Activated CD8-positive, alpha-beta T cell treated with anti-CD3 and anti-CD28 coated beads for 36 hours (primary cell): ENCODE results near the gene SUPT3H. TPM values are rescaled to one million over a fixed set of nuclear protein-coding genes. Genes with fewer than 3 reads are reported as not detected.
"Not testable (repeated sequence)": the region's sequence is repeated elsewhere in the genome, so short reads cannot be mapped to it uniquely, and the experiment has no call there.

Experiments used
- ATAC-seq: fragments of 200-7000 bp; cut with Tn5 transposase; one replicate; pipeline ENCODE4 v1.10.0; 2021; ENCODE audit warnings: mild to moderate bottlenecking, moderate library complexity
- CTCF ChIA-PET: fragments of 350-600 bp; sonication (Branson Sonifier 250); formaldehyde crosslinking; loops from one replicate; lab custom pipeline; 2021; ENCODE audit warnings: antibody characterized with exemption; lab: Charles Lee
- POLR2A ChIA-PET: fragments of 350-600 bp; sonication (Branson Sonifier 250); formaldehyde crosslinking; loops from one replicate; lab custom pipeline; 2021; ENCODE audit warnings: antibody characterized with exemption; lab: Charles Lee
- DNase-seq: peaks from one replicate; pipeline ENCODE4 v3.0.0-alpha.2; 2020
- H3K27ac Mint-ChIP-seq: one replicate; pipeline ENCODE4 v1.8.0; 2021; ENCODE audit warnings: mild to moderate bottlenecking, mixed read lengths
- H3K27me3 Mint-ChIP-seq: one replicate; pipeline ENCODE4 v1.8.0; 2021; ENCODE audit warnings: mixed read lengths
- H3K36me3 Mint-ChIP-seq: one replicate; pipeline ENCODE4 v1.8.0; 2021; ENCODE audit warnings: low read depth, mixed read lengths
- H3K4me1 Mint-ChIP-seq: one replicate; pipeline ENCODE4 v1.8.0; 2021; ENCODE audit warnings: low read depth, mixed read lengths
- H3K4me3 Mint-ChIP-seq: one replicate; pipeline ENCODE4 v1.8.0; 2021; ENCODE audit warnings: mild to moderate bottlenecking, moderate library complexity, mixed read lengths
- H3K9me3 Mint-ChIP-seq: one replicate; pipeline ENCODE4 v1.8.0; 2021; ENCODE audit warnings: mixed read lengths
- CTCF ChIP-seq: fragments of 200-600 bp; IDR thresholded peaks from one replicate; pipeline ENCODE4 v1.8.0; 2022; ENCODE audit warnings: antibody characterized with exemption, mild to moderate bottlenecking
- intact Hi-C: fragments of 100-400 bp; cut with micrococcal nuclease; formaldehyde crosslinking; loops from one replicate; pipeline ENCODE4 v1.10.0; 2022
- total RNA-seq, 2 experiments: library from RNA; stranded (reverse); gene quantifications; one replicate each; pipeline ENCODE4 v1.2.3, GENCODE V29; 2021

SUPT3H gene
- total RNA-seq, 2 experiments from 2014 or later, result 20.0 to 20.2 TPM

- no peak overlapping the region for H3K27ac Mint-ChIP-seq
- intact Hi-C loops, result no loop called here
- no peak overlapping the region for H3K4me3 Mint-ChIP-seq
- POLR2A ChIA-PET, result no interaction called here
- ATAC-seq (no peak), DNase-seq (no peak)
- H3K27me3 Mint-ChIP-seq, result no peaks in the 10 kb centered on the region
- H3K9me3 Mint-ChIP-seq, result peaks cover 15% of the 10 kb centered on the region
- peaks cover 27% of the 10 kb centered on the region for H3K36me3 Mint-ChIP-seq
- peaks cover 23% of the 10 kb centered on the region for H3K4me1 Mint-ChIP-seq
- TF ChIP-seq CTCF, result no peak
- CTCF ChIA-PET, result no interaction called here
These were observed 87.8 kb downstream of the SUPT3H start for GRCh38 chr6:45289751-45290514.

GRCh38 chr6:45286707-45287106, 91.0 kb downstream of the SUPT3H start:
- POLR2A ChIA-PET, DNase-seq, H3K27me3 Mint-ChIP-seq, CTCF ChIA-PET, intact Hi-C loops, ATAC-seq, H3K4me3 Mint-ChIP-seq, H3K27ac Mint-ChIP-seq, H3K4me1 Mint-ChIP-seq: not testable (repeated sequence)
- peaks cover 27% of the 10 kb centered on the region for H3K36me3 Mint-ChIP-seq
- H3K9me3 Mint-ChIP-seq, result peaks cover 12% of the 10 kb centered on the region

DNA sequence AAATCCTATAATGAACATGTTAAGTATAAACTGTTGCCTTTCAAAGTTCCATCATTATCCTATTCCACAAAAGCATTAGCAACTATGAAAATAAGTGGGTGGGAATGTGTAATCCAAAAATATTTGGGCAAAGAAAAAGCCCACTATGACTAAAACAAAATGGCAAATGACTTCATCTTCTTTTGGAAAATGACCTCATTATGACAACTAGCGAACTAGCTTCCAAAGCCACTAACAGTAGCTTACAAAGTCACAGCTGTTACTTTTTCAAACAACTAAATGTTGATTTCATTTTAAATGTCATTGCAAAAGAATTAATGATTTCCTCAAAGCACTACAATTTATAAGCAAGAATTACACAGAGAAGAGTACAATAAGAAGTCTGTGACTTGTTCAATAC, 99.4 kb downstream of the SUPT3H start:
- no peak overlapping the region for H3K4me3 Mint-ChIP-seq
- DNase-seq, result no peak
- H3K27ac Mint-ChIP-seq, result no peak overlapping the region

GRCh38 chr6:45277741-45278140, 100.0 kb downstream of the SUPT3H start:
- H3K4me3 Mint-ChIP-seq, ATAC-seq, intact Hi-C loops, POLR2A ChIA-PET, CTCF ChIA-PET, H3K27ac Mint-ChIP-seq, H3K4me1 Mint-ChIP-seq, DNase-seq, H3K27me3 Mint-ChIP-seq: not testable (repeated sequence)
- peaks cover 35% of the 10 kb centered on the region for H3K36me3 Mint-ChIP-seq
- H3K9me3 Mint-ChIP-seq, result peaks cover 13% of the 10 kb centered on the region

More for the DNA sequence above, 99.4 kb downstream of the SUPT3H start:
- Mint-ChIP-seq H3K27me3 (no peaks in the 10 kb centered on the region), H3K9me3 (peaks cover 13% of the 10 kb centered on the region), H3K4me1 (peaks cover 5% of the 10 kb centered on the region), H3K36me3 (peaks cover 32% of the 10 kb centered on the region)
- ATAC-seq, result no peak
- ChIA-PET CTCF (no interaction called here), POLR2A (no interaction called here)
- TF ChIP-seq CTCF, result no peak
- intact Hi-C loops, result no loop called here

GRCh38 chr6:45275358-45275757, 102.4 kb downstream of the SUPT3H start:
- H3K9me3 Mint-ChIP-seq, result peaks cover 13% of the 10 kb centered on the region
- peaks cover 5% of the 10 kb centered on the region for H3K4me1 Mint-ChIP-seq
- ChIA-PET CTCF (no interaction called here), POLR2A (no interaction called here)
- no peaks in the 10 kb centered on the region for H3K27me3 Mint-ChIP-seq
- DNase-seq (no peak), ATAC-seq (no peak)
- H3K36me3 Mint-ChIP-seq, result peaks cover 34% of the 10 kb centered on the region
- no peak for TF ChIP-seq CTCF
- no peak overlapping the region for H3K4me3 Mint-ChIP-seq
- H3K27ac Mint-ChIP-seq, result no peak overlapping the region
- intact Hi-C loops, result no loop called here

DNA sequence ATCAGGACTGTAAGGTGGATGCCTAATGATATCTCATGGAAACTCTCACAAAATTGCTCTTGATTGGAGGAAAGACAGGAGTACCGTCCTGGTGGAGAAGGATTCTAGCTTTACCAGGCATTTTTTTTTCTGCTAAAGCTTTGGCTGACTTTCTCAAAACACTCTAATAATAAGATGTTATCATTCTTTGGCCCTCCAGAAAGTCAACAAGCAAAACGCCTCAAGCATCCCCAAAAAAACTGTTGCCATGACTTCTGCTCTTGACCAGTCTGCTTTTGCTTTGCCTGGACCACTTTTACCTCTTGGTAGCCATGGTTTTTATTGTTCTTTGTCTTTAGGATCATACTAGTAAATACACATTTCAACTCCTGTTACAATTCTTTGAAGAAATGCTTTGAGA, 105.1 kb downstream of the SUPT3H start:
- ChIA-PET POLR2A (no interaction called here), CTCF (no interaction called here)
- no peak for TF ChIP-seq CTCF
- intact Hi-C loops, result no loop called here
- Mint-ChIP-seq H3K4me3 (no peak overlapping the region), H3K27me3 (no peaks in the 10 kb centered on the region), H3K9me3 (peaks cover 9% of the 10 kb centered on the region), H3K36me3 (peaks cover 21% of the 10 kb centered on the region), H3K4me1 (peaks cover 2% of the 10 kb centered on the region), H3K27ac (no peak overlapping the region)
- ATAC-seq (no peak), DNase-seq (no peak)
